Astrocyte of the cerebellum (primary cell): ENCODE data around the gene AURKB.

Experiments
- DNase-seq: peaks from one replicate; pipeline ENCODE4 v3.0.0-alpha.2; 2011; ENCODE audit warnings: low read depth
- H3K4me3 ChIP-seq: 2 replicates; pipeline ENCODE4 v1.5.1; 2011; ENCODE audit warnings: mild to moderate bottlenecking, low read depth, low read length, moderate library complexity
- in situ Hi-C: cut with HindIII; loops from 2 replicates; pipeline ENCODE4 v1.10.0; 2017; ENCODE audit warnings: low sequenced_read_pairs
- TF ChIP-seq, protein P1 (sequence below): IDR thresholded peaks from 2 replicates; pipeline ENCODE4 v1.5.1; 2012; ENCODE audit warnings: low read length, low read depth, moderate library complexity, mild to moderate bottlenecking; ENCODE audit errors: missing control alignments

Gene AURKB

DNA sequence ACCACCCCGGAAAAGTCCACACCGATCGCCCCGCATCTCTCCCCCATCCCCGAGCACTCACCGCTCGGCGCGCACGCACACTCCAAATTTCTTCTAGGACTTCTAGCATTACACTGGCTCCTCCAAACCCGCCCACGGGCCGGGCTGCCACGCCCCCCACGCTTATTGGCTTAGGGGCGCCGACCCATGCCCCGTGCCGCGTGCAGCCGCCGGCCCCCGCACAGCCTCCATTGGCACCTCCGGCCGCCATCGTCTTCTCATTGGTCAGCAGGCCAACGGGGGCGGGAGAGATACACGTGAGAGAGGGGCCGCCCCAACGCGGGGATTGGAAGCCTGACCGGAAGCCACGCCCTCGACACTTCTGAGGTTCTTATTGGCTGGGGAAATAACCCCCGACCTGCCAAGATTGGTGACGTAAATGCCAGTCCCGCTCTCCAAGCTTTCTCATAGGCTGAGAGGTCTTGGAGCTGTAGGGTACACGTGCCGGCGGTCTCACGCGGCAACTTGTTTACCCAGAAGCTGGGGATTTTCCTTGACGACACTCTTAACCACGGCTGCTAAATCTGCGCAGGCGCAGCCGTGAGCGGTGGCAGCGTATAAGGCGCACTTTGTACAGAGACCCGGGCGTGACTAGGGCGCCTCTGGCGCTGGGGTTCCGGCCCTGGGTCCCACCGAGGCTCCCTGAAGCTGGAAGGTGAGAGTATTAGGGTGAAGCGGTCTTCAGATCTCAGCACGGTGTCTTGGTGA is 54.0 kb downstream of the AURKB start:
- DNase-seq = peak; percentile 100
- TF ChIP-seq, protein P1, sequence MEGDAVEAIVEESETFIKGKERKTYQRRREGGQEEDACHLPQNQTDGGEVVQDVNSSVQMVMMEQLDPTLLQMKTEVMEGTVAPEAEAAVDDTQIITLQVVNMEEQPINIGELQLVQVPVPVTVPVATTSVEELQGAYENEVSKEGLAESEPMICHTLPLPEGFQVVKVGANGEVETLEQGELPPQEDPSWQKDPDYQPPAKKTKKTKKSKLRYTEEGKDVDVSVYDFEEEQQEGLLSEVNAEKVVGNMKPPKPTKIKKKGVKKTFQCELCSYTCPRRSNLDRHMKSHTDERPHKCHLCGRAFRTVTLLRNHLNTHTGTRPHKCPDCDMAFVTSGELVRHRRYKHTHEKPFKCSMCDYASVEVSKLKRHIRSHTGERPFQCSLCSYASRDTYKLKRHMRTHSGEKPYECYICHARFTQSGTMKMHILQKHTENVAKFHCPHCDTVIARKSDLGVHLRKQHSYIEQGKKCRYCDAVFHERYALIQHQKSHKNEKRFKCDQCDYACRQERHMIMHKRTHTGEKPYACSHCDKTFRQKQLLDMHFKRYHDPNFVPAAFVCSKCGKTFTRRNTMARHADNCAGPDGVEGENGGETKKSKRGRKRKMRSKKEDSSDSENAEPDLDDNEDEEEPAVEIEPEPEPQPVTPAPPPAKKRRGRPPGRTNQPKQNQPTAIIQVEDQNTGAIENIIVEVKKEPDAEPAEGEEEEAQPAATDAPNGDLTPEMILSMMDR = no peak
- in situ Hi-C loops = no loop called here
- H3K4me3 ChIP-seq = peak overlapping the region; percentile 70

DNA sequence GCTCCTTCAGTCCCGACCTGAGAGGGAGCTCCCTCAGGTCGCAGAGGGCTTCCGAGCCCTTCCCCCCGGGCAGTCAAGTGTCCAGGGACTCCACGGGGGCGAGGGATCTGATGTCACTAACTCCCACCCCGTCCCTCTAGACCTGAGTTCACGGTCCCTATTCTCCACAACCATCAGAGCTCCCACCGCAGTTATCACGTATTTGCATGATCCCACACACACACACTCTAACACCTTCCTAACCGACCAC is 54.5 kb downstream of the AURKB start:
- TF ChIP-seq, protein P1 = no peak
- H3K4me3 ChIP-seq = peak overlapping the region; percentile 70
- no peak for DNase-seq
- in situ Hi-C loops = no loop called here

DNA sequence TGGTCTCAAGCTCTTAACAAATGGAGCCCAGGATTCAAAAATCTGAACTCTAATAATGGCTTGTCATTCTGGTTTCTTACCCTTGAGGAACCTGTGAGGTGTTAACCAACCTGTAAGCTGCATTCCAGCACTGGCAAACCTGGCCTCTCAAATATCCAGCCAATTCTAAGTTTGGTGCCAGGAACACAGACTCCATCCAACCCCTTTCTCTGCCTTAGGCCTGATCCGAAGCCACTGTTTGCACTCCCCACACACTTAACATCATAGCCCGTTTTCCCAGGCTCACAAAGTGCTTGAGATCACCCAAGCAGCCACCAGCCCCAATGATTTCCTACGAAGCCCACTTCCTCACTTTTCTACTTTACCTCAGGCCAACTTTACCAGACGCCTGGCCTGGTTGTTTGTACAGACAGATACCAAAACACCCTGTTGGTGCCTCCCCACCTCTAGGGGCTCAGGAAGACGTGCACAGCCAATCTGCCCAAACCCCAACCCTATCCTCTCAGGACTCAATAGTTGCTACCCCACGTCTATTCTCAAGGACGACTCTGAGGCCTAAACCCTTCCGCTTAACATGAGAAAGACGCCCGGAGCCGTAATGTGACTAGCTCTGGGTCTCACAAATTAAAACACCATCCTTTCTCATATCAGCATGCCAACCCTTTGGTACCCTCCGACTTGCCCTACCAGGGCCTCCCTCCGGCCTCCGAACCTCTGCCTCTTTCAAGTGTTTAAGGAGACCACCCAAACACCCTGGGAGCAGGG is 55.0 kb downstream of the AURKB start:
- peak overlapping the region; percentile 70 for H3K4me3 ChIP-seq
- in situ Hi-C loops = no loop called here
- TF ChIP-seq, protein P1 = no peak
- no peak for DNase-seq
